HPDE6-E6E7 (cell line): ENCODE measurements around the gene MAP4.
A peak's percentile ranks its signal among the peaks of the same experiment; 100 is the strongest.

Source experiments
- DNase-seq: peaks from one replicate; pipeline ENCODE4 v3.0.0; 2011; ENCODE audit warnings: missing footprints; ENCODE audit errors: extremely low spot score

MAP4 gene

DNA sequence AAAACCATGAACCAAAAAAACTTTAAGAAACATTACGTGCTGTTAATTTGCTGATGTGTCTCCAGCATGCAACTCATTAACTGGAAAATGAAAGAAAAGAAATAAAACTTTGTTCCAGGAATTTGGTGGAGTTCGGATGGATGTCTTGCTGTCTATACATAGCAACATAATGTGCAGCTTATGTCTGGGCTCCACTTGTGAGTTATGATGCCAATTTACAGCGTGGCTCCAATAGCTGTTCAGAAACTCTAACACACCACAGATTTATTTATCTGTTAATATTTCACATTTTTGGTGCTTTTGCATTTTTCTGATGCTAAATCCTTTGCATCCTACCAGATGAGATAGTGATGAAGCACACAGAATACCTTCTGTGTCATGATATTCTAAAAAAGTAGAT, 45.1 kb downstream of the MAP4 start:
- DNase-seq, result no peak

DNA sequence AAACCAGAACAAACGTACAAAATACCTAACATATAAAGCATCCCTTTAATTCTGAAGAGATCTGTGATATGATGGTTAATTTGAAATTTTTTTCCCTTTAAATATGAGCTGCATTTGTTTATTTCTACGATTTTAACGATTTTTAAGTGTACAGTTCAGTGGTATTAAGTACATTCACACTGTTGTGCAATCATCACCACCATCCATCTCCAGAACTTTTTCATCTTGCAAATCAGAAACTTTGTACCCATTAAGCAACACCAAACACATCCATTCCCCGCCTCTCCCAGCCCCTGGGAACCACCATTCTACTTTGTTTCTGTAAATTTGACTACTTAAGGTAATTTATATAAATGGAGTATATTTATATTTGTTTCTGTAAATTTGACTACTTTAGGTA, 51.5 kb downstream of the MAP4 start:
- no peak for DNase-seq

DNA sequence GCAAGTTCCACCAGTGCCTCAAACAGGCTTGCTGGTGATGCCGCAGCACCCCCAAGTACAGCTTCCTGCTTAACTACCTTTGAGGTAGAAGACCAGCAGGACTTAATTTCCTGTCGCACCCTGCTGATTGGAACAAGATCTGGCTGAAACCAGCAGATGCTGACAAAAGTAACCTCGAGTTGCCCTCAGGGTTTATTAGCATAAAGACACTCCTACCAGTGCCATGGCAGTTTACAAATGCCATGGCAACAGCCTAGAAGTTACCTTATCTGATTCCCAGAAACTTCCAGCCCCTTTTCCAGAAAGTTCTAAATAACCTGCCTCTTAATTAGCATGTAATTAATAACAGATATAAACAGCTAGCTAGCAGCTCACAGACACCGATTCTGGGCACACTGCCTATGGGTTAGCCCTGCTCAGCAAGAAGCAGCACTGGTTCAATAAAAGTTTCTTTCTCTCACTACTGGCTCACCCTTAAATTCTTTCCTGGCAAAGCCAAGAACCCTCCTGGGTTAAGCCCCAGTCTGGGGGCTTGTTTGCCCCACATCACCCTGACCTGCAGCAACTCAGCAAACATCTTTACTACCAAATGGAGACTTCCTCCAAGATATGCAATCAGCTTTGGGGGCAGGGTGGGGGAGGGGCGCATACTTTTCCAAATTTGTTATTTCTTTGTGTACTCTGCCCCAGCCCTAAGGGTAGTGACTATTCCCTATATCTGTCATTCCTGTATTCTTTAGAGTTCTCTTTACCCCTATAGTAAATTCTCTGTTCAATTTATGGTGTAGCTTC, 54.2 kb downstream of the MAP4 start:
- no peak for DNase-seq

DNA sequence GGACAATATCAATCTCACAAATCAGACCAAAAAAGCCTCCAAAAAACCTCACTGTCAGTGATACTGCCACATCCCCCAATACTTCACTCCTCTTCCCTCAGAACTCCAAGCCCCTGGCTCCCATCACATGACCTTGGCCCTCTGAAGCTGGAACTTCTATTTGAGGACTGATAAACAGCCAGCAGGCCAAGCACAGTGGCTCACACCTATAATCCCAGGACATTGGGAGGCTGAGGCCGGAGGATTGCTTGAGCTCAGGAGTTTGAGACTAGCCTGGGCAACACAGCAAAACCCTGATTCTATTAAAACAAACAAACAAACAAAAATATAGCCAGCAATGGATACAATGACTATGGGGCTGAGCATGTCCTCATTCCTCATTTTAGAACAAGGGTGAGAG, 55.2 kb downstream of the MAP4 start:
- DNase-seq, result no peak

DNA sequence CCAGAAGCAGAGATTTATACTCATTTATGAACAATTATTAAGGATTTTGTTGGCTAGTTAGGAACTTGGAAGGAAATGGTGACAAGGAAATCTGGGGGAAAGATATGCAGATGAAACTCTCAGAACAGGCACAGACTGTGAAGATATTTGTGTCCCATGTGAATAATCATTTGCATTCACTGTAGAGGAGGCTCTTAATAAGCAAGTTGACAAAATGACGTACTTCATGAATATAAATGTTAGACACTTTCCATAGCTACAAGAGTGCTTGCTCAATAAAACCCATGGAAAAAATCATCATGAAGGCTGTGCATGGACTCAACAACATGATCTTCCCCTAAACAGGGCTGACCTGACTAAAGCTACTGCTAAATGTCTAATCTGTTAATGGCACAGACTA, 59.7 kb downstream of the MAP4 start:
- DNase-seq, result no peak

DNA sequence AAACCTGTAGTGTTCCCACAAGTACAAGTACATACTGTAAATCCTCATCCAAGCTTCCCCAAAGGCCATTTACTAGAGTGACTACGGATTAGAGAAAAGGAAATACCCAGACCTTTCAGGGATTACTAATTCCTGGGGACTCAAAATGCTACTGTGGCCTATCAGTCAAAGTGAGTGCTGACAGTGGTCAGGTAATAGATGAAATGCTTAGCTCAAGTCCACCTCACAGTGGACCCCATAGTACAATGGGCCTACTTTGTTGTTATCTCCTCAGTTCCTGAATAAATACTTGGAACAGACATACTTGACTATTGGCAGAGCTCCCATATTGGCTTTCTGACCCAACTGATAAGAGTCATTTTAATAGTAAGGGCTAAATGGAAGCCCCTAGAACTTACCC, 61.6 kb downstream of the MAP4 start:
- no peak for DNase-seq

DNA sequence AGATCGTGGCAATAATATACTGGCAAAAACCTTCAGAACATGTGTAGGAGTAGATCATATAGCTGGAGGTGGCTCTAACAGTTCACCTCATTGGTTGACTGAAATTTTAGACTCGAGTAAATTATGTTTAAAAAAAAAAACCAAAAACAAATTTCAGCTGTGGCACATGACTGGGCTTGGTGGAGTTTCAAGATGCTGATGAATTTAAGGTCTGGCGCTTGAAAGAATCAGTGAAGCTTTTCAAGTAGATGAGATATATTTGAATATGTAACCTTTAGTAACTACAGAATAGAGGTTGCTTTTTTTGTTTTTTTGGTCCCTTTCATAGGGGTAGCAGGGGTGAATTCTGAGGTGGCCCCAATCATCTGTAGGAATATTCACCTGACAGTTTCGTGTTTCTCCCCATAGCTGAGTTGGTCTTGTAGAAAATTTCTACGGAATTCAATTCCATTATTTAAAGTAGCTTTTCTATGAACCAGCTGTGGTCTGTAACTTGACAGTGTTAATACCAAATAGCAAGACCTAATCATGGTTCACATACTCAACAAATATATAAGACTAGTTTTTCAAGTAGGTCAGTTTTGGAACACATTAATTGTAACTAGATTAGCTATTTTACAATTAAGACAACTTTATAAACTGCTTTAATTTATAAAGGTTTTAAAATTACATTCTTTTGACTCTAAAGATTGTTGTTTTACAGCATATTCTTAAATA, 65.6 kb downstream of the MAP4 start:
- DNase-seq, result no peak

DNA sequence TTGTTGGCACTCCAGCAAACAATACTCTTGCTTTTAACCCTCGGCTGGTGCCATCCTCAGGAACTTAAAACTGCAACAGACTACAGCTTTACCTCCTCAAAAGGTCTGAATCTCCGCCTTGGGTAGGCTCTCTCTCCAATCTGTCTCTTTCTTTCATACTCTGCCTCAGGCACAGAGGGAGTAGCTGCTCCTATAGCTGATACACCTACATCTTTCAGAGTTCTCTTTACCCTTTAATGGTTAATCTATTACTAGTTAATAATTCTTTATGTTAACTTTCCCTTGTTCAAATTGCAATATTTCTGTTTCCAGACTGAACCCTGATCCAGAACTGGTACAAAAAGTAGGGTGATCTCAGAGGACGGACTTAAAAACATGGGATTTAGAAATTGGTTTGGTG, 66.2 kb downstream of the MAP4 start:
- no peak for DNase-seq

DNA sequence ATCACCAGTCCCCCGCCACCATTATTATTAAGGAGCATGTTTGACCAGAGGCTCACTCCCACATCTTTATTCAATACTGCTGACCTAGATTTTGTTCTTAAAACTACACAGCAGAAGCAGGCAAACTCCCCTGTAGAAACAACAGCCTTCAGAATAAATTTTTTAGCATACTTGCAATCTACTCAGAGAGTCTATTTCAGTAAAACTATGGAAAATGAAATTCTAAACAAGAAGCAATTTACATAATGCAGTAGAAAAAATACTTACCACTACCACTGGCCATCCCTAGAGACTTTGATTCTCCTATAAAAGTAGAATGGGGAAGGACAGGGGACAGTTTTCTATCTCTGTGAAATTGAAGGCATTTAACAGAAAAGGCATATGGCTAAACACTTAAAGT, 76.0 kb downstream of the MAP4 start:
- no peak for DNase-seq

DNA sequence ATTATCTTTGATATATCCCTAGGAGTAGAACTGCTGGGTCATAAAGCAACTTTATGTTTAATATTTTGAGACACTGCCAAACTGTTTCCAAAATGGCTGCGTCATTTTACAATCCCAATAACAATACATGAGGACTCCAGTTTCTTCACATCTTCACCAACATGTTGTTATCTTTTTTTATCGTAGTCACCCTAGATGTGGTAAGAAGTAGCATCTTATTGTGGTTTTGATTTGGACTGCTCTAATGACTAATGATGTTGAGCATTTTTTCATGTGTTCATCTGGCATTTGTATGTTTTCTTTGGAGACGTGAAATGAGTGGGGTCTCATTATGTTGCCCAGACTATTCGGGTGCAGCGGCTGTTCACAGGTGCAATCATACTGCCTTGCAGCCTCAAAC, 83.8 kb downstream of the MAP4 start:
- DNase-seq, result no peak

DNA sequence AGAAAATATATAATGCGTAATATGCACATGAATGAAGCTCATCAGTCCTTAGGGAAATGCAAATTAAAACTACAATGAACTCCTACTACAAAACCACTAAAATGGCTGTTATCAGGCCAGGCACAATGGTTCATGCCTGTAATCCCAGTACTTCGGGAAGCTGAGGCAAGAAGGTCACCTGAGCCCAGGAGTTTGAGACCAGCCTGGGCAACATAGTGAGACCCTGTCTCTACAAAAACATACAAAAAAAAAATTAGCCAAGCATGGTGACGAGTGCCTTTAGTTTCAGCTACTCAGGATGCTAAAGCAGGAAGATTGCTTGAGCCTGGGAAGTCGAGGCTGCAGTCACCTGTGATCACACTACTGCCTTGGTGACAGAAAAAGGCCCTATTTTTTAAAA, 85.2 kb downstream of the MAP4 start:
- no peak for DNase-seq

DNA sequence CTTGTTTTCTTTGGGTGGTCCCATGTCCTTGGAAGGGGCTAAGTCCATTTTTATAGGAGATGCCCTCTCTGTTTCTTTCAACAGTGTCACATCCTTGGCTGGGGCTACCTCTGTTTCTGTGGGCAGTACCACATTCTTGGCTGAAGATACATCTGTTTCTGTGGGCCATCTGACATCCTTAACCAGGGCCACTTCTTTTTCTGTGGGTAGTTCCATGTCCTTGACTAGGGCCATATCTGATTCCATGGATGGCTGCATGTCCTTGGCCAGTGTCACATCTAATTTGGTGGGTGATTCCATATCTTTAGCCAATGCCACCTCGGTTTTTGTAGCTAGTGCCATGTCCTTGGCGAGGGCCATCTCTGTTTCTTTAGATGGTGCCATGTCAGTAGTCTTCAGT, 99.5 kb downstream of the MAP4 start:
- DNase-seq, result no peak

DNA sequence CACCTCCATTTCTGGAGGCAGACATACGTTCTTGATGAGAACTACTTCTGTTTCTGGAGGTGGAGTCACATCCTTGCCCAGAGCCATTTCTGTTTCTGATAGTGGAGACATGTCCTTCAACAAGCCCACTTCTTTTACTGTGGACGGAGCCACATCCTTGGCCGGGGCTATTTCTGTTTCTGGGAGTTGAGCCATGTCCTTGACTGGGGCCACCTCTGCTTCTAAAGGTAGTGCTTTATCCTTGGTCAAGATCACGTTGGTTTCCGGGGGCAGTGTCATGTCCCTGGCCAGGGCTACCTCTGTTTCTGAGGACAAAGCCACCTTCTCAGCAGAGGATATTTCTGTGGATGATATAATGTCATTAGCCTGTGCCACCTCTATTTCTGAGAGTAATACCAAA, 100.0 kb downstream of the MAP4 start:
- no peak for DNase-seq

DNA sequence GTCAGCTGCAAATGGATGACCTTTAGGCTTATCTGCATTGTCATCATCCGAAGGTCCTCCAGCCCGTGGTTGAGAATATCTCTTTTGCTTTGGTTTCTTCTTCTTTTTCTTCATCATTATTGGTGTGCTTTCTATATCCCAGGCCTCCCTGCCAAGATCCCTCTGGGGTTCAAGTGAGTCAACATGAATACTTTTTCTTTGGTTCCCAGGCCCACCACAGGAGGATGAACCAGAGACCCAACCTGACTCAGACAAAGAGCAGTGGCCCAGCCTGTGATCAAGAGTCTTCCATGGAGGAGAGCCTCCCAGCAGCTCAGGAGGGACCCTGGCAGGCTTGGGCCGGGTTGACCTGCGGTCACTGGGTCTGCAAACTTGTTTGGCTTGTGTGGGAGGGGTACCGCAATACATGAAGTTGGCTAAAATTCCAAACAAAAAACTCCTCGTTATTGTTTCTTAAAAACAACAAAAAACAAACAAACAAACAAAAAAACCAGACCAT, 104.2 kb downstream of the MAP4 start:
- DNase-seq, result no peak

DNA sequence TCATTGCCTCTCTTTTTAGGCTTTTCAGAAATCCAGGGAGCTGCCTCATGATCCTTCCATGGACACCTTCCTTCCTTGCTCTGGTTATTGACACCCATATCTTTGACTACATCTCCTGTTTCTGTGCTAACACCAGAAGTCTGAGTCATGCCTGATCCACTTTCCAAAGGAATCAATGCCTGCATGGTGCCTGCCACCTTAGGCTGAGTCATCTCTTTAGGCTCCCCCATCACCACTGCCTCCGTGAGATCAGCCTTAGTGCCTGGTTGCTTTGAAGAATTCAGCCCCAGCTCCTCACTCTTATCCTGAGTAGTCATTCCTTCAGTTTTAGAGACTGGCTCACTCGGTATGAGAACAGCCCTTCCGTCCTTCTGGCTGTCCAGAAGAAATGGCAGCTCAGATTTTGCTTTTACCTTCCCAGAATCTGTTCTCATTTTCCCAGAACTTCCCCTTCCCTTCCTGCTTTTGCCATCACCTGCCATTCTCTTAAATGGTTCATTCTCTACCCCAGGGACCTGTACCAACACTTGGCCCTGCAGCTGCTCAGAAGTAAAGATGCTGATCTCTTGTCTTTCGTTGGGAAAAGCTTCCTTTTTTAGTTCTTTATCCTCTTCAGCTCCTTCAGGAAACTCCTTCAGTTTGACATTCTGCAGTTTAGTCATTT, 105.3 kb downstream of the MAP4 start:
- peak; percentile 43 for DNase-seq

DNA sequence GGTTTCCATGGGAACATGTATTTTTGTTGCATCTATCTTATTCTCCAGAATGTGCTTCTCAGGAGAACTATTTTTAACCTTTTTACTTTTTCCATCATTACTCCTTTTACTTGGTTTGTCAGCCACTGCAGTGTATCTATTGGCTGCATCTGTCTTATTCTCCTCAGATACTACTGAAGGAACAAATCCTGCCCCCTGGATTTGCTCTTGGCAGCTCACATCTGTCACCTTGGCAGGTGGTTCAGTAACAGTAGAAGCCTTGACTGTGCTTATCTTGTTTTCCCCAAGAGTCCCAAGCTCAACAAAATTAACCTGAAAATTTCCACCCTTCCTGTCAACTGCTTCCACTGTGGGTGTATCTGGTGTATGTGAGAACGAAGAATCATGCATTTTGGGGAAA, 106.0 kb downstream of the MAP4 start:
- DNase-seq, result no peak

DNA sequence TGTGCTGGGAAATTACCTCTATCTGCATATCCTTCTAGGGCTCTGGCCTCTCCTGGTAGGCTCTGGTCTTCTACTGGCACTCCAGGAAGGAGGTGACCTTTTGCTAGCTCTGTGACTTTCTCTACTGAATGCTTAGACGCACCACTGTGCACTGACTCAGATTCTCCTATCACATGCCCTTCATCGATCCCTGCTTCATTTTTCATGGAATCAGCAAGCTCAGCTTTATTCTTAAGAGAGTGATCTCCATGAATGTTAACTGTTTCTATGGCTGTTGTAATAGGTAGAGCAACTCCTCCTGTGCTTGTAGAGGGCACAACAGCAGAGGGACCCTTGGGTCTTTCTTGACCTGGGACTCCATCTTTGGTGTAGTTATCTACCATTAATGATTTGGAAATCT, 106.6 kb downstream of the MAP4 start:
- no peak for DNase-seq

DNA sequence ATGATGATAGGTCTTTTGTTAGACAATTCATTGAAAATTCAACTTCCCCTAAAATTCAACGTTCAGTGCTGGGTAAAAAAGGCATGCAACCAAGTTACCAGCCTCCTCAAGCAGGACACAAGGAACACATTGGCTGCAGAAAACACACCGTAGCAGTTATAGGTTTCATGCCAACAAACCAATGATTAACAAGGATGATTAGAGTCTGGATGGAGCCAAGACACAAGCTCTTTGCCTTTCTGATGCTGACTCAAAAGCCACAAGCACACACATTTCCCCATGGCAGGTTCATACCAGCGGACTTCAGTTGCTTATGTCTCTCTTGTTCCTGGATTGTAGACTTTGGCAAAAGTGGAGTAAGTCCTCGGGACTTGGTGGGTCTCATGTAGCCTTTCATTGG, 107.5 kb downstream of the MAP4 start:
- DNase-seq, result no peak

DNA sequence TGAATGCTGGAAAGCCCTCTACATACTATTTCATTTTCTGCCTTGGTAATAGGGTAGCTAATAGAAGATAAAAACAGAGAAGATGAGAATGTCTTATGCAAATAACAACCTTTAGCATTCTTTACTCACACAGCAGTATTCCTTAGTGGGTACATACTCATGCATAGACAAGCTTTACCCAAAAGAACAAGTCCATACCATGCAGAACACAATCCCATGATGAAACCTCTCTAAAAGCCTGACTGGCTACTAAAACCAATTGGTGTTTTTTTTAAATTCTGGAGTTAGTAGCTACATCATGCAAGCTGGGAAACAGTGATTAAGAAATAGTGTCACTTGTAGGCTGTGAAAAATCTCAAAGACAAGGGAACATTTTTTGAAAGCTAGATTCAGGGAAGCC, 108.4 kb downstream of the MAP4 start:
- DNase-seq, result no peak

DNA sequence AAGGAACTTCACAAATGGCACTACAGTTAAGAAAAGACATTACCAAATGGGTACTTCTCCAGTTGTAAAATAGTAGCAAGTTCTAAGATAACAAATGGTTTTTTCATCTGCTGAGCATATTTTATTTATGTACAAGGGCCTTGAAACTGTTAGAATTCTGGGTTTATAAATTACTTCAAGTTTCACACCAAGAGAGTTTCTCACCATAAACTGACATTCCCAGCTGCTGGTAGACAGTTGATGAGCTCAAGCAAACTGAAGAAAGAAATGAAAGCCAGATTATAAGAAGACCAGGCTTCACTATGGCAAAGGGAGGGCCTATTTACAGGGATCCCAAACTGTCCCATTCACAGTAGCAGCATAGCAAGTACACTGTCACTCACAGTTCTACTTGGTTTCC, 113.5 kb downstream of the MAP4 start:
- no peak for DNase-seq

DNA sequence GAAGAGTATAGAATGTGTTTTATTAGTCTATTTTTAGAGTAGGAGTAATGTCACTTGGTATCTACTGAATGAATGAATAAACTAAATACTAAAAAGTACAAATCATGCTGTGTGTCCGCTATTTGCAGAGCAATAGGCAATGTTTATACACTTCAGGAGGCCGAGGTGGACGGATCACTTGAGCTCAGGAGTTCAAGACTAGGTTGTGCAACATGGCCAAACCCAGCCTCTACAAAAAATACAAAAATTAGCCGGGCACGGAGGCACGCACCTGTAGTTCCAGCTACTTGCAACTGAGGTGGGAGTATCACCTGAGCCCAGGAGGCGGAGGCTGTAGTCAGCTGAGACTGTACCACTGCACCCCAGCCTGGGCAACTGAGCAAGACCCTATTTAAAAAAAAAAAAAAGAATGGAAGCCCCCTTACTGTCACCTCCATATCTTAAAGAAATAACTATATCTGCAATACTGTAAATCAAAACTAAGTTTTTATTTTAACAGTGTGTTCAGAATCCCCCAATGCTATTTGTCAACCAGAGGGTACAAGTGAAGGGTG, 114.9 kb downstream of the MAP4 start:
- no peak for DNase-seq

DNA sequence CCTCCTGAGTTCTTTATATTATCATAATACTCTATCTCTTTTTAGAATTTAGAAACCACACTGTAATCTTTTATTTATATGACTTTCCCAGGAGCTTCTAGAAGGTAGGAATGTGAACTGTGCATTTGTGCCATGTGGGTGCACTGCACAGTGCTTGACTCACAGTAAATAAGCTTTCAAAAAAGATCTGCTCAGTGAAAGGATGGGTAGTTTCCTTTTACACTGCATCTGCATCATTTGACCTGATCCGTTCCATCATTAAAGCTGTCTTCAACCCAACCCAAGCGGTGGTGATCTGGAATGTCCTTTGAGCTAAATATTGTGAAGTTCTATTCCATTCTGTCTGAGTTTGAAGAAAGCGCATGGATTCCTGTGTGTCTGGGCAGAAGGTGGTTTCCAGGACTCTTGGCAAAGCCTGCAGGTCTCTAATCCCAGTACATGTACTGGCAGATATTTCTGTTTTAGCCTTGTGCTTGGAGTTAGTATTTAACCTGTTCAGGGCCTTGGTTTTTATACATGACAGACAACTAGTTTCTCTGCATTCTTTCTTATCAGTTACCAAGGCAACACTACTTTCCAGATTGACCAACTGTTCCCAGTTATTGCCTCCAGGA, 116.6 kb downstream of the MAP4 start:
- no peak for DNase-seq
